K562 (cell line): ENCODE data around the gene CD52. TPM values are rescaled to one million over a fixed set of nuclear protein-coding genes. Genes with fewer than 3 reads are reported as not detected.

Experiments used
- ATAC-seq: fragments of 200-7000 bp; cut with Tn5 transposase; 3 replicates; pipeline ENCODE4 v1.9.1; 2020; ENCODE audit warnings: moderate library complexity
- BruUV-seq: library from RNA; stranded (reverse); fragments of 400-500 nt; replicated peaks from 2 replicates; lab custom pipeline; 2021; lab: Mats Ljungman, UMichigan
- CTCF ChIA-PET: fragments of 300-600 bp; formaldehyde crosslinking; extraction: SDS; loops from one replicate; lab custom pipeline; 2021; ENCODE audit warnings: low intra/inter-chr PET ratio; lab: Yijun Ruan, JAX
- POLR2A ChIA-PET: fragments of 300-600, 350-650 bp; sonication (Branson Sonifier 250); formaldehyde crosslinking; extraction: SDS; loops from one replicate; lab custom pipeline; 2021; ENCODE audit warnings: antibody characterized with exemption, inconsistent platforms; lab: Yijun Ruan, JAX
- DNase-seq, 4 experiments: peaks; one replicate each; pipeline versions ENCODE4 v3.0.0 to v3.0.0-alpha.2; 2011 to 2018; ENCODE audit warnings: low spot score in 3 of 4, mixed read lengths in 3 of 4; ENCODE audit errors: extremely low read depth in 1 of 4
- FAIRE-seq: peaks from 2 replicates; lab custom pipeline; 2011; peaks lifted over from hg19 to GRCh38; lab: Jason Lieb, UNC
- H2AFZ ChIP-seq: 2 replicates; pipeline ENCODE4 v1.6.0; 2011; ENCODE audit warnings: low read depth, low read length, control low read depth, inconsistent platforms
- H3K27ac ChIP-seq: fragments of 200-600 bp; 3 replicates; pipeline ENCODE4 v1.8.0; 2011; ENCODE audit warnings: low read depth, mild to moderate bottlenecking, control low read depth, inconsistent platforms, low read length, moderate library complexity, mixed read lengths; ENCODE audit errors: extremely low read depth
- H3K27me3 ChIP-seq, 2 experiments: fragments of 300-600 bp in 1 of 2; 2 replicates in 1 of 2; 3 replicates in 1 of 2; pipeline versions ENCODE4 v1.6.0 to v1.8.0; 2011; ENCODE audit warnings: inconsistent platforms in 2 of 2, low read length in 2 of 2, mild to moderate bottlenecking in 1 of 2, mixed read lengths in 1 of 2, moderate library complexity in 1 of 2; ENCODE audit not compliant: control insufficient read depth in 2 of 2, insufficient read depth in 2 of 2
- H3K36me3 ChIP-seq: fragments of 300-600 bp; 3 replicates; pipeline ENCODE4 v1.8.0; 2011; ENCODE audit warnings: mild to moderate bottlenecking, low read length, inconsistent platforms; ENCODE audit not compliant: control insufficient read depth, insufficient read depth
- H3K4me1 ChIP-seq, 2 experiments: fragments of 200-600 bp in 1 of 2; replicated peaks in 1 of 2; 2 replicates in 1 of 2; 3 replicates in 1 of 2; pipeline versions ENCODE4 v1.5.1 to v1.8.0; 2011; ENCODE audit warnings: inconsistent platforms in 2 of 2, low read length in 2 of 2, mild to moderate bottlenecking in 1 of 2, mixed read lengths in 1 of 2, moderate library complexity in 1 of 2; ENCODE audit not compliant: control insufficient read depth in 2 of 2, insufficient read depth in 2 of 2
- H3K4me2 ChIP-seq: 2 replicates; pipeline ENCODE4 v1.6.1; 2011; ENCODE audit warnings: low read length, control low read depth, inconsistent platforms, mixed read lengths; ENCODE audit not compliant: insufficient read depth
- H3K4me3 ChIP-seq: fragments of 200-600 bp; sonication (generic), shearing (Covaris generic); 2 replicates; pipeline ENCODE4 v1.5.1; 2016; ENCODE audit warnings: control low read depth, inconsistent platforms
- H3K79me2 ChIP-seq: fragments of 200-600 bp; 3 replicates; pipeline ENCODE4 v1.8.0; 2011; ENCODE audit warnings: low read length, inconsistent platforms; ENCODE audit not compliant: control insufficient read depth, insufficient read depth
- H3K9ac ChIP-seq, 2 experiments: 2 replicates each; pipeline versions ENCODE4 v1.6.0 to v1.6.1; 2011; ENCODE audit warnings: low read depth in 2 of 2, low read length in 2 of 2, control low read depth in 1 of 2, inconsistent platforms in 1 of 2, mild to moderate bottlenecking in 1 of 2, mixed read lengths in 1 of 2; ENCODE audit not compliant: insufficient read depth in 1 of 2
- H3K9me1 ChIP-seq: one replicate; pipeline ENCODE4 v1.6.0; 2011; ENCODE audit warnings: inconsistent platforms, mild to moderate bottlenecking, low read length, moderate library complexity; ENCODE audit not compliant: control insufficient read depth, insufficient read depth
- H3K9me3 ChIP-seq: replicated peaks from 2 replicates; pipeline ENCODE4 v1.5.1; 2011; ENCODE audit warnings: low read depth, low read length, inconsistent platforms; ENCODE audit not compliant: control insufficient read depth, insufficient read depth
- H4K20me1 ChIP-seq: replicated peaks from 2 replicates; pipeline ENCODE4 v1.6.1; 2011; ENCODE audit warnings: low read length, inconsistent platforms, mixed read lengths; ENCODE audit not compliant: control insufficient read depth, insufficient read depth
- ATF1 ChIP-seq, 2 experiments: fragments of 450-650 bp in 1 of 2; IDR thresholded peaks; 2 replicates each; pipeline ENCODE4 v1.6.1; 2016; ENCODE audit warnings: missing compliant biosample characterization in 1 of 2, missing genetic modification characterization in 1 of 2
- DMBX1 ChIP-seq: fragments of 250-450 bp; sonication (Bioruptor Pico); IDR thresholded peaks from 2 replicates; pipeline ENCODE4 v1.8.0; 2022; ENCODE audit warnings: inconsistent platforms, mild to moderate bottlenecking, moderate library complexity, borderline replicate concordance
- KLF13 ChIP-seq: fragments of 450-650 bp; IDR thresholded peaks from 2 replicates; pipeline ENCODE4 v1.6.1; 2016; ENCODE audit warnings: missing genetic modification characterization, low read depth, mild to moderate bottlenecking, missing compliant biosample characterization, moderate library complexity, borderline replicate concordance
- MEIS2 ChIP-seq: fragments of 450-650 bp; IDR thresholded peaks from 2 replicates; pipeline ENCODE4 v1.6.1; 2014; ENCODE audit warnings: mild to moderate bottlenecking; ENCODE audit not compliant: partially characterized antibody
- NR2C1 ChIP-seq, 2 experiments: fragments of 450-650 bp; IDR thresholded peaks; 2 replicates each; pipeline ENCODE4 v1.6.1; 2017; ENCODE audit warnings: mild to moderate bottlenecking in 2 of 2, antibody characterized with exemption in 1 of 2, inconsistent platforms in 1 of 2, missing compliant biosample characterization in 1 of 2, missing genetic modification characterization in 1 of 2
- RNF2 ChIP-seq: sonication (generic); IDR thresholded peaks from 2 replicates; pipeline ENCODE4 v1.6.1; 2016
- WHSC1 ChIP-seq: IDR thresholded peaks from one replicate; pipeline ENCODE4 v1.6.1; 2012; ENCODE audit warnings: low read length, control low read depth, inconsistent platforms
- ZC3H4 ChIP-seq: sonication (generic); formaldehyde crosslinking; IDR thresholded peaks from 2 replicates; pipeline ENCODE4 v1.9.0; 2021; ENCODE audit warnings: missing genetic modification reagents, borderline replicate concordance
- ZFP36 ChIP-seq: fragments of 150-350 bp; IDR thresholded peaks from 2 replicates; pipeline ENCODE4 v1.6.1; 2018; ENCODE audit warnings: low read length, low read depth; ENCODE audit not compliant: partially characterized antibody
- ZNF197 ChIP-seq: fragments of 200-800 bp; sonication (Bioruptor generic); IDR thresholded peaks from 2 replicates; pipeline ENCODE4 v1.6.1; 2016; ENCODE audit warnings: low read depth, missing genetic modification characterization, missing compliant biosample characterization
- ZNF57 ChIP-seq: fragments of 450-650 bp; formaldehyde crosslinking; IDR thresholded peaks from 2 replicates; pipeline ENCODE4 v1.4.0; 2020; ENCODE audit warnings: mild to moderate bottlenecking, moderate library complexity
- WGBS: fragments of 100-300 bp; shearing (Covaris generic); methylation state at CpG from one replicate; pipeline ENCODE4 v1.1.6; 2016; ENCODE audit warnings: low coverage, mixed read lengths; ENCODE audit not compliant: insufficient coverage; ENCODE audit errors: missing lambda C conversion rate; 5-methylcytosine and 5-hydroxymethylcytosine counted together
- in situ Hi-C: fragments of 300-500 bp; cut with MboI; formaldehyde crosslinking; loops from 4 replicates; pipeline ENCODE4 v1.15.0; 2018; ENCODE audit warnings: inconsistent platforms, mixed read lengths
- intact Hi-C: fragments of 100-400 bp; cut with micrococcal nuclease; formaldehyde crosslinking; loops from 2 replicates; pipeline ENCODE4 v1.14.2; 2022
- polyA plus RNA-seq, 8 experiments: library from polyadenylated mRNA; depleted of rRNA in 4 of 8; stranded (reverse) in 5 of 8; unstranded in 3 of 8; fragments of >200 nt; fragmentation: Nextera tagmentation in 2 of 8; fragmentation: Illumina TruSeq in 1 of 8; extraction: Ambion mirVana in 2 of 8; extraction: Trizol in 1 of 8; gene quantifications; 2 replicates each; pipeline versions ENCODE4 v1.2.1 to v1.2.3, GENCODE V29; 2011 to 2014; ENCODE audit warnings: inconsistent platforms in 1 of 8, missing spikeins in 1 of 8
- total RNA-seq, 7 experiments: library from RNA; depleted of rRNA in 6 of 7; stranded (reverse); fragments of >200 nt in 6 of 7; fragmentation: Illumina TruSeq in 2 of 7; extraction: Trizol in 2 of 7; gene quantifications; 2 replicates each; pipeline versions ENCODE4 v1.2.1 to v1.2.3, GENCODE V29; 2011 to 2021; ENCODE audit warnings: low replicate concordance in 1 of 7
- TF ChIP-seq, protein P1 (sequence below): IDR thresholded peaks from 2 replicates; pipeline ENCODE4 v1.6.1; 2014; ENCODE audit warnings: antibody characterized with exemption
- TF ChIP-seq, protein P2 (sequence below): fragments of 450-650 bp; IDR thresholded peaks from 2 replicates; pipeline ENCODE4 v1.7.0; 2016; ENCODE audit warnings: borderline replicate concordance
- TF ChIP-seq, protein P3 (sequence below): fragments of 450-650 bp; formaldehyde crosslinking; IDR thresholded peaks from 2 replicates; pipeline ENCODE4 v1.4.0; 2020; ENCODE audit warnings: mild to moderate bottlenecking, moderate library complexity
- TF ChIP-seq, protein P4 (sequence below): sonication (generic); formaldehyde crosslinking; IDR thresholded peaks from 2 replicates; pipeline ENCODE4 v1.8.1; 2022; ENCODE audit warnings: missing genetic modification reagents

CD52 gene
- total and polyA plus RNA-seq, 9 of the 15 experiments (the other 6 are each of a cell fraction or from before 2014, with no cell fraction given) = 34.9 to 488 (median 173) TPM

DNA sequence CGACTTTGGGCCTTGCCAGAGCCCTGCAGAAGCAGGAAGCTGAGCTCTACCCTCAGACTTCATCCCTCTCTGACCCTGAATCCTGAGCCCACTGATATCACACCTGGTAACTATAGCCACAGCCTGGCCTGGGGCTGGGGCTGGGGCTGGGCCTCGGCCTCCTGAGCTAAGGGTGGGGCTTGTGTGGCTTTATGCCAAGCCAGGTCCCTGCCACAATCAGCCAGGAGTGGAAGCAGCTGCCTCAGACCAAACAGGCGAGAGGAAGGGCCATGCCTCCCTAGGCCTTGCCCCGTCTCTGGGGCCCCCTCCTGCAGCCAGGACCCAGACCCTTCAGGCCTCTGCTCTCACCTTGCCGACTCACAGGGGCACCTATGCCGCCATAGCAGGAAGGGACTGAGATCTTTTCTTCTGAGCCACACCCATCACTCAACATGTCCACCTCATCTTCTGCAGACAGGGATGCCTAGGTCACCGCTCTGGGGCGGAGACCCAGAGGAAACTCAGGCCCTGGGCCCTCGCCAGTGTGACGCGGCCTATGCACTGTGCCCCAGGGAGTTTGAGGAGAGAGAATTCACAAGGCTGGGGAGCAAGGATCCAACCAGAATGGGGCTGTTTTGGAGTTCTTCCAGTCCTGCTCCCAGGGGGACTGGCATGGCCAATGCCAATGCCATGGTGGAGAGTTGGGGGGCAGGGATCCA is 17.0 kb upstream of the CD52 start:
- DNase-seq (peak in 1 of 4 experiments; percentile 42), FAIRE-seq (no peak), ATAC-seq (peak; percentile 18; the same call in 2 of the 3 replicates)
- no TSS peak for BruUV-seq
- Histone ChIP-seq H3K79me2 (peaks cover 7% of the 10 kb centered on the region; the same call in 2 of the 3 replicates), H3K4me3 (no peak overlapping the region), H3K4me1 (peaks cover 11 to 40% of the 10 kb centered on the region in 2 experiments), H3K27me3 (no peaks in the 10 kb centered on the region), H3K9me1 (no peaks in the 10 kb centered on the region), H3K9me3 (no peaks in the 10 kb centered on the region), H3K27ac (no peak overlapping the region), H2AFZ (no peak overlapping the region; the same call in 1 of the 2 replicates), H3K4me2 (no peak overlapping the region), H3K9ac (peak overlapping the region in 1 of 2 experiments; percentile 83; a peak in 3 of 4 replicates), H3K36me3 (peaks cover 22% of the 10 kb centered on the region; the same call in 1 of the 3 replicates), H4K20me1 (no peaks in the 10 kb centered on the region)
- 66% methylated on average over 11 of the region's 11 CpGs for WGBS
- POLR2A ChIA-PET = interaction anchor here (0.8 to 1.0 kb wide), 4 partner anchors 11 to 1820 kb away, joined by 3 to 4 read pairs (median 3); no protein-coding TSS in a partner anchor
- in situ Hi-C loops (no loop called here), intact Hi-C loops (no loop called here)
- CTCF ChIA-PET = no interaction called here
- TF ChIP-seq ZC3H4 (CRISPR knock-in tag) = 0 out of 2 replicates have a peak, but pooled peaks have one; percentile 32
- no peak for TF ChIP-seq ATF1 (CRISPR knock-in tag; IDR thresholded peaks at IDR 0.05)
- TF ChIP-seq ATF1 (tag; IDR thresholded peaks at IDR 0.05) = no peak
- TF ChIP-seq, protein P1, sequence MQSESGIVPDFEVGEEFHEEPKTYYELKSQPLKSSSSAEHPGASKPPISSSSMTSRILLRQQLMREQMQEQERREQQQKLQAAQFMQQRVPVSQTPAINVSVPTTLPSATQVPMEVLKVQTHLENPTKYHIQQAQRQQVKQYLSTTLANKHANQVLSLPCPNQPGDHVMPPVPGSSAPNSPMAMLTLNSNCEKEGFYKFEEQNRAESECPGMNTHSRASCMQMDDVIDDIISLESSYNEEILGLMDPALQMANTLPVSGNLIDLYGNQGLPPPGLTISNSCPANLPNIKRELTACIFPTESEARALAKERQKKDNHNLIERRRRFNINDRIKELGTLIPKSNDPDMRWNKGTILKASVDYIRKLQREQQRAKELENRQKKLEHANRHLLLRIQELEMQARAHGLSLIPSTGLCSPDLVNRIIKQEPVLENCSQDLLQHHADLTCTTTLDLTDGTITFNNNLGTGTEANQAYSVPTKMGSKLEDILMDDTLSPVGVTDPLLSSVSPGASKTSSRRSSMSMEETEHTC = no peak
- TF ChIP-seq, protein P2, sequence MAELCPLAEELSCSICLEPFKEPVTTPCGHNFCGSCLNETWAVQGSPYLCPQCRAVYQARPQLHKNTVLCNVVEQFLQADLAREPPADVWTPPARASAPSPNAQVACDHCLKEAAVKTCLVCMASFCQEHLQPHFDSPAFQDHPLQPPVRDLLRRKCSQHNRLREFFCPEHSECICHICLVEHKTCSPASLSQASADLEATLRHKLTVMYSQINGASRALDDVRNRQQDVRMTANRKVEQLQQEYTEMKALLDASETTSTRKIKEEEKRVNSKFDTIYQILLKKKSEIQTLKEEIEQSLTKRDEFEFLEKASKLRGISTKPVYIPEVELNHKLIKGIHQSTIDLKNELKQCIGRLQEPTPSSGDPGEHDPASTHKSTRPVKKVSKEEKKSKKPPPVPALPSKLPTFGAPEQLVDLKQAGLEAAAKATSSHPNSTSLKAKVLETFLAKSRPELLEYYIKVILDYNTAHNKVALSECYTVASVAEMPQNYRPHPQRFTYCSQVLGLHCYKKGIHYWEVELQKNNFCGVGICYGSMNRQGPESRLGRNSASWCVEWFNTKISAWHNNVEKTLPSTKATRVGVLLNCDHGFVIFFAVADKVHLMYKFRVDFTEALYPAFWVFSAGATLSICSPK = no peak
- TF ChIP-seq KLF13 = no peak
- no peak for TF ChIP-seq NR2C1 (IDR thresholded peaks at IDR 0.05)
- TF ChIP-seq NR2C1 (tag; IDR thresholded peaks at IDR 0.05) = no peak
- TF ChIP-seq WHSC1 = no peak
- TF ChIP-seq MEIS2 = peak; percentile 16
- TF ChIP-seq, protein P3, sequence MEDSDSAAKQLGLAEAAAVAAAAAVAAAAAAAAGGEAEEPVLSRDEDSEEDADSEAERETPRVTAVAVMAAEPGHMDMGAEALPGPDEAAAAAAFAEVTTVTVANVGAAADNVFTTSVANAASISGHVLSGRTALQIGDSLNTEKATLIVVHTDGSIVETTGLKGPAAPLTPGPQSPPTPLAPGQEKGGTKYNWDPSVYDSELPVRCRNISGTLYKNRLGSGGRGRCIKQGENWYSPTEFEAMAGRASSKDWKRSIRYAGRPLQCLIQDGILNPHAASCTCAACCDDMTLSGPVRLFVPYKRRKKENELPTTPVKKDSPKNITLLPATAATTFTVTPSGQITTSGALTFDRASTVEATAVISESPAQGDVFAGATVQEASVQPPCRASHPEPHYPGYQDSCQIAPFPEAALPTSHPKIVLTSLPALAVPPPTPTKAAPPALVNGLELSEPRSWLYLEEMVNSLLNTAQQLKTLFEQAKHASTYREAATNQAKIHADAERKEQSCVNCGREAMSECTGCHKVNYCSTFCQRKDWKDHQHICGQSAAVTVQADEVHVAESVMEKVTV = no peak
- TF ChIP-seq DMBX1 (CRISPR knock-in tag) = no peak
- no peak for TF ChIP-seq ZFP36
- no peak for TF ChIP-seq ZNF197
- TF ChIP-seq ZNF57 (CRISPR knock-in tag) = no peak
- no peak for TF ChIP-seq RNF2
- TF ChIP-seq, protein P4, sequence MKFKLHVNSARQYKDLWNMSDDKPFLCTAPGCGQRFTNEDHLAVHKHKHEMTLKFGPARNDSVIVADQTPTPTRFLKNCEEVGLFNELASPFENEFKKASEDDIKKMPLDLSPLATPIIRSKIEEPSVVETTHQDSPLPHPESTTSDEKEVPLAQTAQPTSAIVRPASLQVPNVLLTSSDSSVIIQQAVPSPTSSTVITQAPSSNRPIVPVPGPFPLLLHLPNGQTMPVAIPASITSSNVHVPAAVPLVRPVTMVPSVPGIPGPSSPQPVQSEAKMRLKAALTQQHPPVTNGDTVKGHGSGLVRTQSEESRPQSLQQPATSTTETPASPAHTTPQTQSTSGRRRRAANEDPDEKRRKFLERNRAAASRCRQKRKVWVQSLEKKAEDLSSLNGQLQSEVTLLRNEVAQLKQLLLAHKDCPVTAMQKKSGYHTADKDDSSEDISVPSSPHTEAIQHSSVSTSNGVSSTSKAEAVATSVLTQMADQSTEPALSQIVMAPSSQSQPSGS (CRISPR knock-in tag) = no peak
